Stimulated activated CD4-positive, alpha-beta T cell treated with anti-CD3 and anti-CD28 coated beads, Interleukin-15, amount 100 ng/mL, for 24 hours (primary cell): ENCODE measurements around the gene KLHL40.

Experiments used
- DNase-seq: peaks from one replicate; pipeline ENCODE4 v3.0.0-alpha.2; 2020

Gene KLHL40, protein sequence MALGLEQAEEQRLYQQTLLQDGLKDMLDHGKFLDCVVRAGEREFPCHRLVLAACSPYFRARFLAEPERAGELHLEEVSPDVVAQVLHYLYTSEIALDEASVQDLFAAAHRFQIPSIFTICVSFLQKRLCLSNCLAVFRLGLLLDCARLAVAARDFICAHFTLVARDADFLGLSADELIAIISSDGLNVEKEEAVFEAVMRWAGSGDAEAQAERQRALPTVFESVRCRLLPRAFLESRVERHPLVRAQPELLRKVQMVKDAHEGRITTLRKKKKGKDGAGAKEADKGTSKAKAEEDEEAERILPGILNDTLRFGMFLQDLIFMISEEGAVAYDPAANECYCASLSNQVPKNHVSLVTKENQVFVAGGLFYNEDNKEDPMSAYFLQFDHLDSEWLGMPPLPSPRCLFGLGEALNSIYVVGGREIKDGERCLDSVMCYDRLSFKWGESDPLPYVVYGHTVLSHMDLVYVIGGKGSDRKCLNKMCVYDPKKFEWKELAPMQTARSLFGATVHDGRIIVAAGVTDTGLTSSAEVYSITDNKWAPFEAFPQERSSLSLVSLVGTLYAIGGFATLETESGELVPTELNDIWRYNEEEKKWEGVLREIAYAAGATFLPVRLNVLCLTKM

DNA sequence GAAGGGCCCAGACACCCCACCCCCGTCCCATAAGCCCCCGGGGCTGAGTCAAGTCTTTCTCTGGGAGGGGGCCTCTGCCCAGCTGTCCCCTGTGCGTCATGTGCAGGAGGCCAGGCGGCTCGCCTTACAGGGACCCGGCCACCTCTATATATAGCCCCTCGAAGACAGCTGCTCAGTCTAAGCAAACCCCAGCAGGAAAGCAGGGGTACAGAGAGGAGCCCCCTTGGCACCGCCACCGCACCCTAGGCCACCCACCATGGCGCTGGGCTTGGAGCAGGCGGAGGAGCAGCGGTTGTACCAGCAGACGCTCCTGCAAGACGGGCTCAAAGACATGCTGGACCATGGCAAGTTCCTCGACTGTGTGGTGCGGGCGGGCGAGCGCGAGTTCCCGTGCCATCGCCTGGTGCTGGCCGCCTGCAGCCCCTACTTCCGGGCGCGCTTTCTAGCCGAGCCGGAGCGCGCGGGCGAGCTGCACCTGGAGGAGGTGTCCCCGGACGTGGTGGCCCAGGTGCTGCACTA is at the start of gene KLHL40:
Gene KLHL40, plus strand, starts transcription at position 175 of the 519 bp plus-strand sequence. Its CDS starts 82 bp downstream, at position 257.
- no peak for DNase-seq

DNA sequence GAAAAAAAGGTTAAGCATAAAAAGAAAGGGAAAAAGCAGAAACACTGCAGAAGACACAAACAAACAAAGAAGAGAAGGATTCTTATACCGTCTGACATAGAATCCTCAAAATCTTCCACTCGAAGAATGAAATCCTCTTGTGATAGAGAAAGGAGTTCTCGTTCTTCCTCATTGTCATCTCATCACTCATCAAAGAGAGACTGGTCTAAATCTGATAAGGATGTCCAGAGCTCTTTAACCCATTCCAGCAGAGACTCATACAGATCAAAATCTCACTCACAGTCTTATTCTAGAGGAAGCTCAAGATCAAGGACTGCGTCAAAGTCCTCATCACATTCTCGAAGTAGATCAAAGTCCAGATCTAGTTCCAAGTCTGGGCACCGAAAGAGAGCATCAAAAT is 48.3 kb upstream of the KLHL40 start:
- no peak for DNase-seq

DNA sequence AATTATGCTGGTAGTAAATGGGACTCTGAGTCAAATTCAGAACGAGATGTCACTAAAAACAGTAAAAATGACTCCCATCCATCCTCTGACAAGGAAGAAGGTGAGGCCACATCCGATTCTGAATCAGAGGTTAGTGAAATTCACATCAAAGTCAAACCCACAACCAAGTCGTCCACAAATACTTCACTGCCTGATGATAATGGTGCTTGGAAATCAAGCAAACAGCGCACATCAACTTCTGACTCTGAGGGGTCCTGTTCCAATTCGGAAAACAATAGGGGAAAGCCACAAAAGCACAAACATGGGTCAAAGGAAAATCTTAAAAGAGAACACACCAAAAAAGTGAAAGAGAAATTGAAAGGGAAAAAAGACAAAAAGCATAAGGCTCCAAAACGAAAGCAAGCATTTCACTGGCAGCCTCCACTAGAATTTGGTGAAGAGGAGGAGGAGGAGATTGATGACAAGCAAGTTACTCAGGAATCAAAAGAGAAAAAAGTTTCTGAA is 46.9 kb upstream of the KLHL40 start:
- DNase-seq = peak; percentile 60

DNA sequence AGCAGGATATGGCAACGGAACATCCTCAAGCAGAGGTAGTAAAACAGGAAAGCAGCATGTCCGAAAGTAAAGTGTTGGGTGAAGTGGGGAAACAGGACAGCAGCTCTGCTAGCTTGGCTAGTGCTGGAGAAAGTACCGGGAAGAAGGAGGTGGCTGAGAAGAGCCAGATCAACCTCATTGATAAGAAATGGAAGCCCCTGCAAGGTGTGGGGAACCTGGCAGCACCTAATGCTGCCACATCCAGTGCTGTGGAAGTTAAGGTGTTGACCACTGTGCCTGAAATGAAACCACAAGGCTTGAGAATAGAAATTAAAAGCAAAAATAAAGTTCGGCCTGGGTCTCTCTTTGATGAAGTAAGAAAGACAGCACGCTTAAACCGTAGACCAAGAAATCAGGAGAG is 46.1 kb upstream of the KLHL40 start:
- no peak for DNase-seq

DNA sequence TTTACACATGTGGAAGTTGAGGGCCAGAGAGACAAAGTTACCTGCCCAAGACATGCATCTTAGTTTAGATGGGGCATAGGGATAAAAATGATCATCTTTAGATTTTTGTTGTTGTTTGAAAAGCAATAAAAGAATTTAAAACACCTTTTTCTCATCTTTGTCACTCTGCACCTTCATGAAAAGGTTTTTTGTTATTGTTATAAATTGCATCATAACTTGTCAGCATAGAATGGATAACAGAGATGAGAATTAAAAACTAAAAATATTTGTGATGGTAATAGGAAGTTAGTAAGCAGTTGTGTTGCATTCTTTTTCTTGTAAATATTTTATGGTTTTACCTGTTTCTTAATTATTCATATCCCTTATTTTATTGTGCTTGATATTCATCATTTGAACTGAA is 45.2 kb upstream of the KLHL40 start:
- DNase-seq = no peak

DNA sequence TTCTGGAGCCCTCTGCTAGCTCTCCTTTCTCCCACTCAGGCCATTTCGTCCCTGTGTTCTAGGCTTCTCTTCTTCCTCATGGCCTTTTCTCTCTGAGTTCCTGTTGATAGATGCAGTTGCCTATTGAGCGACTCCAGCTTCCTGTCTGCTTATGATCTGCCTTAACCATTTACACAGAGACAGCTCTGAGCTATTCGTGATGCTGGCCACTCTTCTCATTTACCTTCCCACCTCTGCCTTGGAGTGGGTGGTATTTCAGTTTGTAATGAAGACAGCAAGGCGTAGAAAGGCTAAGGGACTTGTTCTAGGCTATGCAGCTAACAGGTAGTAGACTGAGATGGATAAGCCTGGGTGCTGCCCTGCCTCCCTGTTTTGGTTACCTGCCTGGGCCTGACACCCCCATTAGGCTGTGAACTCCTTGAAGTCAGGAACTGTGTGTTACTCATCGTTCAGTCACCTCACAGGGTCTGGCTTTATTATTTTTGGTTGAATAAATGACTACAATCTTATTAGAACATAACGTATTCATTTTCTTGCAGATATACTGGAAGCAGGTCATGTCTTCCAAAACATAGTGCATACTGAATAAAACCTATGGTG is 44.5 kb upstream of the KLHL40 start:
- DNase-seq = no peak

DNA sequence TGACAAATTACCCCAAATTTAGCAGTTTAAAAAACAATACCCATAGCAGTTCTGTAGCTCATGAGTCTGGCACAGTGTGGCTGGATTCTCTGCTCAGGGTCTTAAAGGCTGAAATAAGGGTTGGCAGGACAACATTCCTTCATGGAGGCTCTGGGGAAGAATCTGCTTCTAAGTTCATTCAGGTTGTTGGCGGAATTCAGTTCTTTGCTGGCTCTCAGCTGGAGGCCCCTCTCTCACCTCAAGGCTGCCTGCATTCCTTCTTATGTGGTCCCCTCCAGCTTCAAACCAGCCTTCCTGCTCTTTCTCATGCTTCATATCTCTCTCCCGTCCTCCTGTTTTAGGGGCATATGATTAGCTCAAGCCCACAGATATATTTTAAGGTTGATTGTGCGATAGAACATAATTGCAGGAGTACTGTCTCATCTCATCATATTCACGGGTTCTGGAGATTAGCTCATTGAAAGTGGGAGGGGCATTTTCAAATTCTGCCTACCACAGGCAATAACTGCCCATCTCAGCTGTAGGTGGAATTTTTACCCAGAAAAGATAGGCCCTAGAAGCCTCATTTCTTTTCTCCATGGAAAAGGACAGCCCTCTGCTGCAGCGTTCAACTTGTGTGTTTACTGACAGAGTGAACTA is 37.4 kb upstream of the KLHL40 start:
- DNase-seq = no peak

DNA sequence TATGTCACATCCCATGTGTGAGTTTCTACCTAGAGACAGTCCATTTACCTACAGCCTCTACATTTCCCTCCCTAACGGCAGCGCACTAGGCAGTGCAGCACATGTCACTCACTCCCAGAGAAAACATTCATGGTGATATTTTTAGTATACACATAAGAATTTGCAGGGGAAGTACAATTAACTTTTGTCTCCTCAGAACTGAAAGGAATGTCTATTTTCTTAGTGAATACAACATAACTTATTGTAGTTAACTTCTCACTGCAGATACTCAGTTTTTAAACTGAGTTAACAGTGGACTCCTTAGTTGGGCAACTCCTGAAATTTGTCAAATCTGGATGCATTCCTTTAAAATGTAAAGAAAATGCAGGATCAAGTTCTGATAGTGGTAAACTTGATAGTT is 36.3 kb upstream of the KLHL40 start:
- DNase-seq = no peak

DNA sequence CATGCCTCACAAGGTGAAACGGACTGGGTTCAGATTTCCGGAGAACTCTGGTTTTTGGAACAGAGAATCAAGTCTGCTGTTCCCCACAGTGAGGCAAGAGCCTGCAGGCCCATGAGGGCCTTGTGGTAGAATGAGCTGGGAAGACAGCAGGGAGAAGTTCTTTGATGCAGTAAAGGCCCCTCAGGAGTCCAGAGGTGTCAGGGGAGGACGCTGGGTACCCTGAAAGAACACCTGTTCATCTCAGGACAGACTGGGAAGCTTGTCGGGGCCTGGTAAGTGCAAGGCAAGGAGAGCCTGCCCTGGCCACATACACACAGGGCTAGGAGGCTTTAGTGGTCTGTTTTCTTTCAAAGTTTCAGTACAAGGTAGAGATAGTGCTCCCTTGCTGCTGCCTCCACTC is 35.6 kb upstream of the KLHL40 start:
- no peak for DNase-seq

DNA sequence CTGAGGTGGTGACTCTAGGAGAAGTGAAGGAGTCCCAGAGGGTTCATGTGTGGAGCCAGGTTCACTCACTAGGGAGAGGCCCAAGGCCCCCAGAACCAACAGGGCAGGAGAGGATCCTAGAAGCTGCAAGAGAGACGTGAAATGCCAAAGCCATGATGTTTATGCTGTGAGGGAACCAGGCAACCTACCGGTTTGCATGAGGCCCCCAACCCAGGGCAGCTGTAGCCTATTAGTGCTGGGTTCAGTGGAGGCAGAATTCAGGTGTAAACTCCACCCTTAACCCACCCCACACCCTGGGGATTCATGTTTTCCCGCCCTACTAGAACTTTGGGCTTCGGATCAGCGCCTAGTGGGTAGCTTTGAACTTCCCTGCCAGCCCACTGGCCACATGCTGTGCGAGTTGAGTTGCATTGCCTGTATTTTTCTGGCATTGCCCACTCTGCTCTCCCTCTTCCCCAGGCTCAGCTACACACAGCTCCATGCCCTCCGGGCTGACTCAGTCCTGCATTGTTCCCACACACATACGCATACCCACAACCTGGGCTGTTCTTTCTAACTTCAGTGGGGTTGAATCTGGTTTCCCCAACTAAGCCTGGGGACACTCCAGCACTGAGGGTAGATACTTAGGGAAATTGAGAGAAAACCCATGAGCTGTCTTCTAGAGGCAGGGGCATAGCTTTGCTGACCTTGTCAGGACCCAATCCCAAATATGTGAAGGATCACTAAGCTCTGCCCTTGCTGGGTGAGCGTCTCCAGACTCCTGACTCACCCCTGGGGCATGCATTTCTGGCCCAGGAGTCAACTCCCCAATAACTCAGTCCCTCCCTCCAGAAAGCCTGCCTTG is 33.9 kb upstream of the KLHL40 start:
- DNase-seq = no peak

DNA sequence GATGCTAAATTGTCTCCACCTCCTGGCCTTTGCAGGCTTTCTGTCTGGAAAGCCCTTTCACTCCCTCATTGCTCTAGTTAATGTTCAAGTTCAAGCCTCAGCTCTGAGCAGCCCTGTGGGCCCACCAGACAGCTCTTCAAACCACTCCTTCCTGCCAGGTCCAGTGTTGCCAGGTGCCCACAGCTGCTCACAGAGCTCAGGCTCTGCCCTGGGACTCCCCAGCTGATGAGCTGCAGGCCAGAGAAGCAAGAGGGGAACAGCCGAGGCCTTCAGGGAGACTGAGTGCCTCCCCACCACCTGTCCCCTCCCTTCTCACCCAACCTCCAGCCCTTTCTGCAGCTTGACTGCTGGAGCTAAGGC is 33.1 kb upstream of the KLHL40 start:
- no peak for DNase-seq

DNA sequence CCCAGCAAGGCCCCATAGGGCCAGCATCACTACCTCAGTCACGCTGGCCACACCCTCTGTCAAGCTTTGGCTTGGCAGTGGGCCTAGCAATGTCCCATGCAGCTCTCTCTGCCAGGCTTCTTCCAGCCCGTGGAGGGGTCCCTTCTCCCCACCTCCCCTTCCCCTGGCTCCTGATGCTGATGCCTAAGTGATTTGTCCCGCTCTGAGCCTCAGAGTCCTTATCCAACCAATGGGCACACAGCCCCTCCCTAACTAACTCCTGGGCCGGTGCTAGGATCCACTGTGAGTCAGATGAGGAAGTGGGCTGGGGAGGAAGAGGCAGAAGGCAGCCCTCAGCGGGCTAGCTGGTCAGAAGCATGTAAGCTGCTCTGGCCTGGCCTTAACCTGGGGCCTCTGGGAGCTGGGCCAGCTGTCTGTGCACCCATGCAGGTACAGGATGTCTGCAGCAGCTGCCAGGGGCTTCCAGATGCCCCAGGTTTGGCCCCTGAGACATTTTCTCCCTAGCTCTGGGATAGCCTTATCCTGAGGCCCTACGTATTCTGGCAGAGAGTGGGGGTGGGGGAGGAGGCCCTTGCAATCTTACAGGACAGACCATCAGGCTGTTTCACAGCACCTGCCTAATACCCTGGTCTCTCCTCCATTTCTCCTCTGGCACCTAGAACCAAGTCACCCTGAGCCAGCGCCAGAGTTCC is 32.6 kb upstream of the KLHL40 start:
- no peak for DNase-seq

DNA sequence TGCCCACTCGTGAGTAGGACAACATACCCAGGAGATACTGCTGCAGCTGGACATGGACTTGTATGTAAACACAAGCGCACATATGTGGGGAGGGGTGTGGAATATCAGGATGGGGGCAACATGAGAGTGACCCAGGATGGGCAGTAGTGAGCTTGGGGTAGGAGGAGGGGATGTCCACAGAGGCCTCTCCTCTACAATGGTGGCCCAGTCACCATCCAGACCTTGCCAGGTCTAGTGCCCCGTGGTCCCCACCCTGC is 32.1 kb upstream of the KLHL40 start:
- no peak for DNase-seq

DNA sequence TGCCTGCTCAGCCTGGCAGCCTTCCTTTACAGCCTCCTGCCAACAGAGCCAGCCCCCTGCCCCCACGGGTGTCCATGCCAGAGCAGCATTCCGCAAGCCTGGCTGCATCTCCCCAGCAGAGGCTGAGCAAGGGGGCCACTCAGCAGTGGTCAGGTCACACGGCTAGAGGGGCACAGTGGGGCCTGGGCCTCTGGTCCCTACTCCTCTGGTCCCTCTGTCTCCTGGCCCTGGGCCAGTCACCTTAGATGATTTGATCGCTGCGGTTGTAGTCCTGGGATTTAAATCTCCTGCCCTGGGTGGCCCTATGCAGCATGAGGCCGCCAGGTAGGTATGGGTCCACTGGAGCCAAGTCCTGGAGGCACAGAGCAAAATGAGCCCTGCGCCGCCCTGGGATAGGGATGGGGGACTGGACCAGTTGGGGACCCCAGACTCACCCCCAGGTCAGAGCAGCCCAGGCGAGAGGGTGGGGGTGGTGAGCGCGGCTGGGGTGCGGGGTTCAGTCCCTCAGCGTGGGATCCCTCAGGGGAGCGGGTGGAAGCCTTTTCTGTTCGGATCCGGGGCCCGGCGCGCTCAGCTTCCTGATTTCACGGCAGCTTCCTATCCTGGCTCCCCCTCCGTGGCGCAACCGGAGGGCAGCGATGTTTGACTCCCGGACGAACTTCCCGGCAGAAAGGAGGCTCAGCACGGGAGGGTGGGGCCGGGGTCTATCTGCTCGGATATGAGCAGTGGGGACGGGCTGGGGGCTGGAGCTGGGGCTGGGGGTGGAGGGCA is 31.6 kb upstream of the KLHL40 start, which contains the start of gene ZBTB47:
Gene ZBTB47, plus strand, starts transcription at position 138 of the 771 bp plus-strand sequence. CDS start 4,659 bp downstream, outside the sequence.
- peak; percentile 36 for DNase-seq

DNA sequence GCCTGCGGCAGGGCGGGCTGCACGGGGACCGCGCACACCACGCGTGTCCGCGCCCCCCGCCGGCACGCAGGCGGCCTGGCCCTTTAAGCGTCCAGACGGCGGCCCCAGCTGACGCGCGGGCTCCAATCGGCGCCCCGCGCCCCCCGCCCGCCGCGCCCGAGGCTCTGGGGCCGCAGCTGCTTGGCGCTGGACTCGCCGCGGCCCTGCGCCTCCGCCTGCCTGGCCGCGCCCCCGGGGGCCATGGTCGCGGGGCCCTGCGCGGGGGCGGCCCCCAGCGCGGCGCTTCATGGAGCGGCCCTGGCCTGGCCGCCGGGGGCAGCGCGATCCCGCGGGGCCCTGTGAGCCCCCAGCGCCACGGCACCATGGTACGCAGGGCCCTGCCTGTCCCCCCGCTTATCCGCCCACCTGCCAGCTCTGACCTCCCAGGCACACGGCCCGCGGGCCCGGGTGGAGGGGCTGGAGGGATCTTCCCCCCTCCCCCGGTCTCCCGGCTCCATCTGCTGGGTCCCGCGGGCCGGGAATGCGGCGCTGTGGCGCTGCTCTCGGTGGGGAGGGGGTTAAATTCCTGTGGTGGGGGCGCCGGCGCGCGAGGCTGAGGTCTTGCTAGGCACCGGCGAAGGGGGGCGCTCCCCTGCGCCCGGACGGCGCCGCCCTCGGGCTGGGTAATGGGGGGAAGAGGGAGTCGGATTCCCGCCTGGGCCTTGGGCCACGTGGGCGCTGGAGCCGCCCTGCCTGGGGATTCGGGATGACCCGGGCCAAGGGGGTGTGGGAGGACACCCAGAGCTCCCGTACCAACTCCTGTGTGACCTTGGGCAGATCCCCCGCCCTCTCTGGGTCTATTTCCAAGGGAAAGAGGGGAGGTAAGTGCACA is 30.8 kb upstream of the KLHL40 start:
- DNase-seq = no peak

DNA sequence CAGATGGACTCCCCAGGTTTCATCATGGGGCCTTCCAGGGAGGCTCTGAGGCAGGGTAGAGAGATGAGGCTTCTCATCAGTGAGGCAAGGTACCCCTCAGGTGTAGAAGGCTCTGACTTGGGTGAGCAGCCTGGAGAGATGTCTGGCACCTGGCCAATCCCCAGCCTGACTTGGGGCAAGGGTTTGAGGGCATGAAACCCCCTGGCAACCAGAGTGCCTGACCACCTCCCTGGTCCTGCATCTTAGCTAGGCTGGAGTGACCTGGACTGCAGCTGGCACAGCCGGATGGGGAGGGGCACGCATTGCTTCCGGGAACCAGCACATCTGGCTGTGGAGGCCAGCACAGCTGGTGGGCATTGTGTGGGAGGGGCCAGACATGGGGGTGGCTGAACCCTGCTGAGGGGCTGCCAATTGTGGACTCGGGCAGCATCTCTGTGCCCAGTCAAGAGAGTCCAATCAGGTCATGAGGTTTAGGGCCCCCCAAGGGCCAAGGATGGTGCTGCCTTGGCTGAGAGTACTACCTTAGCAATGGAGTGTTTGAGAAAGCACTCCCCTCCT is 29.9 kb upstream of the KLHL40 start:
- DNase-seq = no peak

DNA sequence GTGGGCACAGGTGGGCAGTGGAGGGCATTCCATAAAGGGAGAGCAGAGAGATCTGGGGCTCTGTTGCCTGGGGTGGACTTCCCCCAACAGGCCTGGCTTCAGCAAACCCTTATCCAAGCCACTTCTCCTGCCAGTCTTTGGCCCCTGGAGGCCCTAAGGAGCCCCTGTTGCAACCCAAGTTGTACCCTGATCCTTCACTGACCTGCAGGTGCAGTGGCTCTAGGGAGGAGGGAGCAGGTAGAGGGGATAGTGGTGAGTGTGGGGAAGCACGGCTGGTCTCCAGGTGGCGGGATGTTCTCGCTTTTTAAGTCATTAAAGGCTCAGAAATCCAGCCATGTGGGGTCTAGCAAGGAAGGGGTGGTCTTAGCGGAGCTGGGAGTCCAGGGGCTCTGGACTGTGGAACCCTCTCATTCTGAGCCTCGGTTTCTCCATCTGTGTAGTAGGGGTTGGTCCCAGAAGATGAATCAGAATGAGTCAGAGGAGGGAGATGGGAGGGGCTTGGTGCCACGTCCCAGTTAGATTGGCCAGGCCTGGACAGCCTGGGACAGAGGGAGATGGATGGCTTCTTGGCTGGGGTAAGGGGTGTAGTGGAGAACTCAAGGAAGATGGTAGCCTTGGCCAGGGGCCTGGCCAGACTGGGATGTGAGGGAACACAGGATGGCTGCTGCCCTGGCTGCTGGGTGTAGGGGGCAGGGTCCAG is 29.2 kb upstream of the KLHL40 start:
- DNase-seq = no peak

DNA sequence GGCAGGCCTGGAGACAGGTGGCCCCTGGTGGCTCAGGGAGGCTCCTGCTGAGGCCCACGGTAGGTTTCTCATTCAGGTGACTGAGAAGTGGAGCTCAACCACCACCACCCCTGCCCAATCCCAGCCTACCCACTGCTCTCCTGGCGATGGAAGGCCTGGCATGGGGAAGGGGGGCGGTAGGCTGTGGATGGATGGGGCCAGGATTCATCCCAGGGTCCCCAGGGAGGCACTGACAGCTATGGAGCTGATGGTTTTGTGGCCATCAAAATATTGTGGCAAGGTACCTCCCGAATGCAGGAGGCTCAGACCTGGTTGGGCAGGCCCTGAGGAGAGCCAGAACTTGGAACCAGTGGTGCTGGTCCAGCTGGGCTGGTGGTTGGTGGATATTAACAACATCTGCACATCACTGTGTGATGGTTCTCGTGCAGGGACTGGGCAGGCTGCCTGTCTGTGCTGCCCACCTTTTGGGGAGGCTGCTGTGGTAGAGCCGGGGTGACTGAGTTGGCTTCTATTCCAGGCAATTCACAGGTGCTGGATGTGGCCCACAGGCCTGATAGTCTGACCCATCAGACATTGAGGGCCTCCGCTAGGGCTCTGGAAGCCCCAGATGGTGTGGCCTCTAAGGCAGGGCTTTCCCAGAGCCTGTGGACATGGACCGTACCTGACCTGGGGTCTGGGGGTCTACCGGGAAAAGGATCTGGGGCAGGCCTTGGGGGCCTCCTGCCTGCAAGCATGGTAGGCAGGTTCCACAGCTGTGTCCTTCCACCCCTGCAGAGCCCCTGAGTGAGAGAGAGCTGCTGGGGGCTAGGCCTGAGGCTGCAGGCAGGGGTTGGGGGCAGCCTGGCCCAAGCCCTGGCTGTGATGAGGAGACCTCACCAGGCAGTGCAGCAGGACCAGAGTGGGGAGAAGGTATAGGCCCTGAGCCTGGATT is 28.4 kb upstream of the KLHL40 start:
- DNase-seq = no peak
